ENCODE results near the gene HSF4. TPM values are rescaled to one million over a fixed set of nuclear protein-coding genes. Genes with fewer than 3 reads are reported as not detected.
A peak's percentile ranks its signal among the peaks of the same experiment; 100 is the strongest.

Gene HSF4
- total RNA-seq, 1 experiment from 2014 or later = 38.6 TPM

- in situ Hi-C loops (cut with HindIII; ENCODE audit: low pct_unique_long_range_greater_than_20kb, low sequenced_read_pairs) = no loop called here
- DNase-seq (ENCODE audit: low read depth, low spot score) = no peak
- Histone ChIP-seq H3K4me1 (ENCODE audit: control insufficient read depth, insufficient read depth, low read length) (peaks cover 18% of the 10 kb centered on the region), H3K27ac (ENCODE audit: low read length) (peak overlapping the region; percentile 18), H3K36me3 (ENCODE audit: control insufficient read depth, insufficient read depth, low read length) (no peaks in the 10 kb centered on the region; the same call in 1 of the 2 replicates), H3K9me3 (ENCODE audit: control insufficient read depth, insufficient read depth, low read depth, low read length) (no peaks in the 10 kb centered on the region), H3K4me3 (ENCODE audit: low read depth in 2 of 2, low read length in 2 of 2) (peak overlapping the region; percentile 51 to 64), H3K27me3 (ENCODE audit: control insufficient read depth, insufficient read depth, low read length) (no peaks in the 10 kb centered on the region)
- intact Hi-C loops (cut with micrococcal nuclease; ENCODE audit: unreplicated experiment) = no loop called here
- no TSS peak for BruUV-seq (replicated peaks)
- TF ChIP-seq POLR2AphosphoS5 (IDR thresholded peaks at IDR 0.05; ENCODE audit: low read depth, low read length) (no peak), CTCF (IDR thresholded peaks at IDR 0.05) (no peak), TCF7L2 (IDR thresholded peaks at IDR 0.05; ENCODE audit: low read depth, low read length) (no peak), SIN3A (IDR thresholded peaks at IDR 0.05; ENCODE audit: borderline replicate concordance, insufficient read depth, low read depth, low read length) (no peak), REST (IDR thresholded peaks at IDR 0.05; ENCODE audit: insufficient read depth in 1 of 2, low read depth in 2 of 2, low read length in 1 of 2) (no peak)
- ChIA-PET POLR2A (no interaction called here), CTCF (no interaction called here)
- ATAC-seq = no peak
These were observed 8.8 kb downstream of the HSF4 start for GRCh38 chr16:67173323-67173722.

GRCh38 chr16:67173808-67174705 lies 9.5 kb downstream of the HSF4 start:
- TSS peak; percentile 50 for BruUV-seq (replicated peaks)
- TF ChIP-seq SIN3A (IDR thresholded peaks at IDR 0.05; ENCODE audit: borderline replicate concordance, insufficient read depth, low read depth, low read length) = no peak
- peak; percentile 34 for TF ChIP-seq CTCF (IDR thresholded peaks at IDR 0.05)
- Histone ChIP-seq H3K4me3 (ENCODE audit: low read depth in 2 of 2, low read length in 2 of 2) (peak overlapping the region; percentile 51 to 64), H3K36me3 (ENCODE audit: control insufficient read depth, insufficient read depth, low read length) (no peaks in the 10 kb centered on the region; the same call in 1 of the 2 replicates), H3K27me3 (ENCODE audit: control insufficient read depth, insufficient read depth, low read length) (no peaks in the 10 kb centered on the region), H3K4me1 (ENCODE audit: control insufficient read depth, insufficient read depth, low read length) (peaks cover 18% of the 10 kb centered on the region), H3K27ac (ENCODE audit: low read length) (peak overlapping the region; percentile 18), H3K9me3 (ENCODE audit: control insufficient read depth, insufficient read depth, low read depth, low read length) (no peaks in the 10 kb centered on the region)
- in situ Hi-C loops (cut with HindIII; ENCODE audit: low pct_unique_long_range_greater_than_20kb, low sequenced_read_pairs) (no loop called here), intact Hi-C loops (cut with micrococcal nuclease; ENCODE audit: unreplicated experiment) (no loop called here)
- DNase-seq (ENCODE audit: low read depth, low spot score) (no peak), ATAC-seq (peak; percentile 79)
- POLR2A ChIA-PET = interaction anchor here (0.5 kb wide), 1 partner anchor 21 kb away, joined by 8 read pairs; no protein-coding TSS in a partner anchor
- CTCF ChIA-PET = interaction anchor here (0.7 kb wide), 1 partner anchor 220 kb away, joined by 3 read pairs; no protein-coding TSS in a partner anchor

Measured in Panc1 (cell line).